MCF 10A (cell line): ENCODE measurements around the gene AQP5. TPM values are rescaled to one million over a fixed set of nuclear protein-coding genes. Genes with fewer than 3 reads are reported as not detected.

Experiments used
- BruUV-seq: library from RNA; stranded (reverse); fragments of 400-500 nt; replicated peaks from 2 replicates; lab custom pipeline; 2021; lab: Mats Ljungman, UMichigan
- CTCF ChIA-PET: fragments of 300-600 bp; sonication (Branson Sonifier 250); formaldehyde crosslinking; extraction: SDS; loops from one replicate; lab custom pipeline; 2021; ENCODE audit warnings: antibody characterized with exemption, inconsistent platforms; lab: Yijun Ruan, JAX
- POLR2A ChIA-PET: fragments of 300-600, 350-650 bp; sonication (Branson Sonifier 250); formaldehyde crosslinking; extraction: SDS; loops from one replicate; lab custom pipeline; 2020; ENCODE audit warnings: antibody characterized with exemption, inconsistent platforms; lab: Yijun Ruan, JAX
- DNase-seq: peaks from one replicate; pipeline ENCODE4 v3.0.0-alpha.2; 2018; ENCODE audit not compliant: unreplicated experiment
- H3K27ac Mint-ChIP-seq: one replicate; pipeline ENCODE4 v1.8.0; 2022; ENCODE audit warnings: mild to moderate bottlenecking, low read depth, mixed read lengths; ENCODE audit not compliant: unreplicated experiment
- H3K27me3 Mint-ChIP-seq: one replicate; pipeline ENCODE4 v1.8.0; 2022; ENCODE audit warnings: mixed read lengths; ENCODE audit not compliant: insufficient read depth, unreplicated experiment
- H3K36me3 Mint-ChIP-seq: one replicate; pipeline ENCODE4 v1.8.0; 2022; ENCODE audit warnings: mild to moderate bottlenecking, moderate library complexity, mixed read lengths; ENCODE audit not compliant: insufficient read depth, unreplicated experiment
- H3K4me1 Mint-ChIP-seq: one replicate; pipeline ENCODE4 v1.8.0; 2022; ENCODE audit warnings: mixed read lengths; ENCODE audit not compliant: insufficient read depth, unreplicated experiment
- H3K4me3 Mint-ChIP-seq: one replicate; pipeline ENCODE4 v1.8.0; 2022; ENCODE audit warnings: mild to moderate bottlenecking, moderate library complexity, mixed read lengths; ENCODE audit not compliant: unreplicated experiment
- H3K9me3 Mint-ChIP-seq: one replicate; pipeline ENCODE4 v1.8.0; 2022; ENCODE audit warnings: mixed read lengths; ENCODE audit not compliant: unreplicated experiment
- CTCF ChIP-seq: fragments of 200-600 bp; IDR thresholded peaks from one replicate; pipeline ENCODE4 v1.8.0; 2022; ENCODE audit warnings: antibody characterized with exemption, mild to moderate bottlenecking; ENCODE audit not compliant: unreplicated experiment
- intact Hi-C: fragments of 100-400 bp; cut with micrococcal nuclease; formaldehyde crosslinking; loops from 2 replicates; pipeline ENCODE4 v1.14.1; 2022
- total RNA-seq: library from RNA; stranded (reverse); gene quantifications from 2 replicates; pipeline ENCODE4 v1.2.3, GENCODE V29; 2022

The AQP5 gene
- total RNA-seq, 1 experiment from 2014 or later, result not detected

DNA sequence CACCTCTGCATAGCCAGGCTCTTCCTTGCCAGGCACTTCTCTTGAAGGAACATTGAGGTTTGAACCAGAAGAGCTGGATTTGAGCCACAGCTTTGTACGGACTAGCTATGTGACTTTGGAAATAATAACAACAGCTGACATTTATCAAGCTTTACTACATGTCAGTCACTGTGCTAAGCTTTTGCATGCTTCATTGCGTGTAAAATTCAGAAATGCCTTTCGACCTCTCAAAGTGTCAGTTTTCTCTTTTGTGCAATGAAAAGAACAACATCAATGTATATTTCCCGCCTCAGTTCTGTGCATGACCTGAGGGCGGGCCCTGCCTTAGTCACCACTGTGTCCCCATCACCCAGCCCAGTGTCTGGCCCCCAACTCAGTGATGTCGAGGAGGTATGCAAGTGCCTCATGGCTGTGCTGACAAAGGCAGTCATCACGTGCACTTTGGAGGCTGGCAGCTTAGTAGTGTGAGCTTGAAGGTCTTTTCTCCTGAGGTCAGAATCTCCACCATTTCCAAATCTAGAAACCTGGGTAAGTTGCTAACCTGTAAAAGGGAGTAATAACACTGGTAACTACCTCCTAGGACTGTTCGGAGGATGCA is 29.0 kb upstream of the AQP5 start:
- TF ChIP-seq CTCF, result no peak
- H3K4me3 Mint-ChIP-seq, result no peak overlapping the region
- no peak for DNase-seq
- intact Hi-C loops, result no loop called here
- H3K27me3 Mint-ChIP-seq, result no peaks in the 10 kb centered on the region
- no peaks in the 10 kb centered on the region for H3K36me3 Mint-ChIP-seq
- POLR2A ChIA-PET, result interaction anchor here (0.7 kb wide), 1 partner anchor 33 kb away, joined by 3 read pairs; no protein-coding TSS in a partner anchor
- BruUV-seq, result no TSS peak
- H3K9me3 Mint-ChIP-seq, result no peaks in the 10 kb centered on the region
- CTCF ChIA-PET, result interaction anchor here (0.6 to 4.0 kb wide), 4 partner anchors 13 to 596 kb away, joined by 3 to 17 read pairs (median 4); no protein-coding TSS in a partner anchor
- H3K4me1 Mint-ChIP-seq, result peaks cover 10% of the 10 kb centered on the region
- H3K27ac Mint-ChIP-seq, result no peak overlapping the region

- no TSS peak for BruUV-seq
Measured at GRCh38 chr12:49933796-49934195, 27.9 kb upstream of the AQP5 start.

GRCh38 chr12:49934505-49934904 is 27.2 kb upstream of the AQP5 start:
- peaks cover 6% of the 10 kb centered on the region for H3K4me1 Mint-ChIP-seq
- no peak overlapping the region for H3K4me3 Mint-ChIP-seq
- TF ChIP-seq CTCF, result no peak
- H3K36me3 Mint-ChIP-seq, result no peaks in the 10 kb centered on the region
- POLR2A ChIA-PET, result no interaction called here
- CTCF ChIA-PET, result interaction anchor here (0.6 to 1.7 kb wide), 4 partner anchors 11 to 90 kb away, joined by 3 to 4 read pairs (median 4); no protein-coding TSS in a partner anchor
- H3K9me3 Mint-ChIP-seq, result no peaks in the 10 kb centered on the region
- no peaks in the 10 kb centered on the region for H3K27me3 Mint-ChIP-seq
- no peak for DNase-seq
- no peak overlapping the region for H3K27ac Mint-ChIP-seq
- no TSS peak for BruUV-seq
- intact Hi-C loops, result no loop called here

More at GRCh38 chr12:49933796-49934195, 27.9 kb upstream of the AQP5 start:
- no peaks in the 10 kb centered on the region for H3K9me3 Mint-ChIP-seq
- intact Hi-C loops, result no loop called here
- no peak for TF ChIP-seq CTCF
- H3K4me3 Mint-ChIP-seq, result no peak overlapping the region
- CTCF ChIA-PET, result interaction anchor here (1.7 to 4.0 kb wide), 2 partner anchors 12 to 67 kb away, joined by 4 to 17 read pairs; no protein-coding TSS in a partner anchor
- H3K27me3 Mint-ChIP-seq, result no peaks in the 10 kb centered on the region
- H3K4me1 Mint-ChIP-seq, result peaks cover 6% of the 10 kb centered on the region
- no peaks in the 10 kb centered on the region for H3K36me3 Mint-ChIP-seq
- no peak overlapping the region for H3K27ac Mint-ChIP-seq
- DNase-seq, result peak; percentile 6
- POLR2A ChIA-PET, result interaction anchor here (0.5 kb wide), 1 partner anchor 573 kb away, joined by 6 read pairs; no protein-coding TSS in a partner anchor

DNA sequence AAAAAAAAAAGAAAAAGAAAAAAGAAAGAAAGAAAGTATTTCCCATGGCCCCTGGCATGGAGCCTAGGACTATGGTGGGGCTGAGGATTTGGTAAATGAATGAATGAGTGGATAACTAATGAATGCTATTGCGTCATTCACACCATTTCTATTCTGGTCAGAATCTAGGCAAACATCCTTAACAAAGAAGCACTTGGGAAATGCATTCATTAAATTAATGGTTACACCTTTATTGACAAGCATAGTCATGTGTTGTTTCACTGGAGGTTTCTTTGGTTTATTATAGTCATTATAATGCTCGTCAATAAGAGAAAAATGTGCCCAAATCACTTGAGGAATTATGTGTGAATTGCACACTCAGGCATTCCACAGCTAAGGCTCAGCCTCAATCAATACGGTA is 24.7 kb upstream of the AQP5 start:
- Mint-ChIP-seq H3K4me3 (no peak overlapping the region), H3K36me3 (no peaks in the 10 kb centered on the region), H3K4me1 (peaks cover 6% of the 10 kb centered on the region), H3K9me3 (no peaks in the 10 kb centered on the region), H3K27me3 (no peaks in the 10 kb centered on the region), H3K27ac (no peak overlapping the region)
- TF ChIP-seq CTCF, result no peak
- no peak for DNase-seq
- POLR2A ChIA-PET, result no interaction called here
- intact Hi-C loops, result no loop called here
- CTCF ChIA-PET, result interaction anchor here (1.0 to 1.4 kb wide), 2 partner anchors 9 to 30 kb away, joined by 6 to 10 read pairs; no protein-coding TSS in a partner anchor
- BruUV-seq, result no TSS peak
